ENCODE measurements around the gene SLC2A13. TPM values are rescaled to one million over a fixed set of nuclear protein-coding genes. Genes with fewer than 3 reads are reported as not detected.

Gene SLC2A13
- total RNA-seq, 4 donors from 2014 or later: 20.5 to 35.1 (median 21.9) TPM

DNA sequence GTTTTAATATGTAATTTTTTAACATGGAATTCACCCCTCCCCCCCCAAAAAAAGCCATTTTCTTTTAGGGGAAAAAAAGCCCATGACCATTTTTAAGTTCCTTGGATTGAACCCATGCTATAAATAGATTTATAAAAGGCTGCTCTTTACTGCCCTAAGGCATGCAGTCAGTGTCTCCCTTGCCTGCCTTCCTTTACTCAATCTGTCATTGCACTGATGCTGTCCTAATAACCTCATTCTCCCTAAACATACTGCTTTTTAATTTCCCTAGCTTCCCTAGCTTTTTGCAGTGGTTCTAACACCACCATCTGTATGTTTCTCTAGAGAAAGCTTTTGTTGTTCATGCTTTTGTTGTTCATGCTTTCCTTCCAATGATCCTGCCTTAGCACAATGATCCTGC, 83.0 kb downstream of the SLC2A13 start:
- Histone ChIP-seq H3K27me3 (no peaks in the 10 kb centered on the region), H3K4me3 (no peak overlapping the region), H3K36me3 (no peaks in the 10 kb centered on the region), H3K4me1 (no peaks in the 10 kb centered on the region), H3K9me3 (no peaks in the 10 kb centered on the region), H3K27ac (no peak overlapping the region)
- no peak for DNase-seq (ENCODE audit: low spot score in 2 of 2)
- TF ChIP-seq CTCF (IDR thresholded peaks at IDR 0.05) (no peak), EP300 (IDR thresholded peaks at IDR 0.05) (no peak), POLR2A (IDR thresholded peaks at IDR 0.05) (no peak)

GRCh38 chr12:40020261-40020691, 85.6 kb downstream of the SLC2A13 start:
- TF ChIP-seq CTCF (IDR thresholded peaks at IDR 0.05) (no peak), POLR2A (IDR thresholded peaks at IDR 0.05) (no peak), EP300 (IDR thresholded peaks at IDR 0.05) (no peak)
- Histone ChIP-seq H3K9me3 (no peaks in the 10 kb centered on the region), H3K4me3 (no peak overlapping the region), H3K27ac (no peak overlapping the region), H3K36me3 (no peaks in the 10 kb centered on the region), H3K27me3 (no peaks in the 10 kb centered on the region), H3K4me1 (no peaks in the 10 kb centered on the region)
- WGBS, 2 donors: 97 to 100% methylated on average over 4 of the region's 4 CpGs
- no peak for DNase-seq (ENCODE audit: low spot score in 2 of 2)

GRCh38 chr12:40017488-40017887, 88.4 kb downstream of the SLC2A13 start:
- TF ChIP-seq CTCF (IDR thresholded peaks at IDR 0.05) (no peak), POLR2A (IDR thresholded peaks at IDR 0.05) (no peak), EP300 (IDR thresholded peaks at IDR 0.05) (no peak)

GRCh38 chr12:40016980-40017379, 88.9 kb downstream of the SLC2A13 start:
- 72 to 77% methylated on average over 3 of the region's 3 CpGs for WGBS, 2 donors
- Histone ChIP-seq H3K27me3 (no peaks in the 10 kb centered on the region), H3K4me1 (peaks cover 0 to 11% (median 0%) of the 10 kb centered on the region in 4 donors), H3K4me3 (no peak overlapping the region), H3K27ac (no peak overlapping the region), H3K36me3 (no peaks in the 10 kb centered on the region), H3K9me3 (no peaks in the 10 kb centered on the region)
- no peak for DNase-seq (ENCODE audit: low spot score in 2 of 2)
- TF ChIP-seq CTCF (IDR thresholded peaks at IDR 0.05) (no peak), EP300 (IDR thresholded peaks at IDR 0.05) (no peak)

More at GRCh38 chr12:40017488-40017887, 88.4 kb downstream of the SLC2A13 start:
- 88 to 100% methylated on average over 1 of the region's 1 CpG for WGBS, 2 donors
- Histone ChIP-seq H3K36me3 (no peaks in the 10 kb centered on the region), H3K27ac (no peak overlapping the region), H3K9me3 (no peaks in the 10 kb centered on the region), H3K4me3 (no peak overlapping the region), H3K4me1 (peaks cover 0 to 6% (median 0%) of the 10 kb centered on the region in 4 donors), H3K27me3 (no peaks in the 10 kb centered on the region)
- no peak for DNase-seq (ENCODE audit: low spot score in 2 of 2)

DNA sequence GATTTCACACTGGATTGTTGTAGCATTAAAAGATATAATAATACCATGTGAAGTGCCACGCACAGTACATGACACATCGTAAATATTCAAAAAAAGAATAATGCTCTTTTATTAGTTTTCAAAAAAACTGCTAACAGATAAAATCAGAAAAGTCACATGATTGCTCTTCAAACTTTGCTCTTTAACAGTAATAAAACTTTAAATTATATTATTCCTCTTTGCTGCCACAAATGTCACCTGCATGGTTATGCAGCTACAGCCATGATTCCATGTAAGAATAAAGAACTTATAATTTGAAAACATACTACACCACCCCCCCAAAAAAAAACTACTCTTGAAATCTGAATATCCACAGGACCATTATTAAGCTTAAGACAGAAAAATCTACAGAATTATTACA, 90.0 kb downstream of the SLC2A13 start:
- 97% methylated on average over 2 of the region's 2 CpGs for WGBS, 2 donors
- DNase-seq (ENCODE audit: low spot score in 2 of 2): no peak
- no peaks in the 10 kb centered on the region for H3K27me3 ChIP-seq
- H3K27ac ChIP-seq: no peak overlapping the region
- no peaks in the 10 kb centered on the region for H3K9me3 ChIP-seq
- H3K36me3 ChIP-seq: no peaks in the 10 kb centered on the region
- H3K4me1 ChIP-seq: peaks cover 0 to 18% (median 0%) of the 10 kb centered on the region in 4 donors
- TF ChIP-seq POLR2A (IDR thresholded peaks at IDR 0.05): no peak
- H3K4me3 ChIP-seq: no peak overlapping the region

- H3K9me3 ChIP-seq: no peaks in the 10 kb centered on the region
- peaks cover 0 to 18% (median 0%) of the 10 kb centered on the region in 4 donors for H3K4me1 ChIP-seq
- WGBS, 2 donors: 88 to 91% methylated on average over 2 of the region's 2 CpGs
- H3K27me3 ChIP-seq: no peaks in the 10 kb centered on the region
- TF ChIP-seq POLR2A (IDR thresholded peaks at IDR 0.05) (no peak), EP300 (IDR thresholded peaks at IDR 0.05) (no peak), CTCF (IDR thresholded peaks at IDR 0.05) (no peak)
- H3K36me3 ChIP-seq: no peaks in the 10 kb centered on the region
- DNase-seq (ENCODE audit: low spot score in 2 of 2): no peak
- H3K27ac ChIP-seq: no peak overlapping the region
- H3K4me3 ChIP-seq: no peak overlapping the region
These were observed 90.5 kb downstream of the SLC2A13 start for GRCh38 chr12:40015345-40015744.

Measured in tibial nerve (tissue), 4 donors.